Stimulated activated CD4-positive, alpha-beta T cell treated with anti-CD3 and anti-CD28 coated beads, TNF-alpha, amount 100 ng/mL, for 24 hours (primary cell): ENCODE data around the gene MPPED2.
"Not testable (repeated sequence)": the region's sequence is repeated elsewhere in the genome, so short reads cannot be mapped to it uniquely, and the experiment has no call there.

Source experiments
- DNase-seq, 3 experiments: peaks; one replicate each; pipeline ENCODE4 v3.0.0-alpha.2; 2020; ENCODE audit warnings: low read depth in 3 of 3

Gene MPPED2

DNA sequence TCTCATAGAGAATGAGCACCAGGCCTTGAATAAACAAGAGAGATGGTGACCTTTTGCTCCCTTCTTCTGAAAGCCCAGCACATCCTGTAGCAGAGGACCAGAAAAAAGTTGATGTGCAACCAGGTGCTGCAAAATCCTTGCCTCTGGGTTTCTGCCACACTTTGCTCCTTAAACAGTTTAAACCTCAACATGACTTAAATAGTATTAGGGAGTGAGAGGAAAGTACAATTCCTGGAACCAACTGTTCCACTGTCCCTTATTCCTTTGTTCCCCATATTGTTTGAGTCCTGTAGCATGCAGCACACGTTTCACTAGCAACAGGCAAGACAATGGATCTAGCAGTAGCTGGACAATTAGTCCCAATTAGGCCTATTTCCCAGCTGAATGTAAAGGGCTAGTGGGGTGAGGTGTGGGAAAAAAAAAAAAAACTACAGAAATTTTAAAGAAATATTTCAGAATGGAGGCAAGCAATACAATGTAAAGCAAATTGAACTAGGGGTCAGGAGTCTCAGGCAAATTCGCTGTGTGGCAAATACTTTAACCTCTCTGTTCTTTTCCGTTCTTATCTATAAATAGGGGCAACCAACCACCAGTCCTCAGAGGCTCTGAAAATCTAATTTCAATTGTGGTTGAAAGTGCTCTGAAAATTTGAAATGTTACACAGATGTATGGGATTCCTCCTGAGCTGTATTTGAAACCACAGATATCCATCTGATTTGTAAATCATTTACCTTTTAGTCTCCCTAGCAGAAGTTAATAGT lies 6.6 kb downstream of the MPPED2 start:
- no peak for DNase-seq

DNA sequence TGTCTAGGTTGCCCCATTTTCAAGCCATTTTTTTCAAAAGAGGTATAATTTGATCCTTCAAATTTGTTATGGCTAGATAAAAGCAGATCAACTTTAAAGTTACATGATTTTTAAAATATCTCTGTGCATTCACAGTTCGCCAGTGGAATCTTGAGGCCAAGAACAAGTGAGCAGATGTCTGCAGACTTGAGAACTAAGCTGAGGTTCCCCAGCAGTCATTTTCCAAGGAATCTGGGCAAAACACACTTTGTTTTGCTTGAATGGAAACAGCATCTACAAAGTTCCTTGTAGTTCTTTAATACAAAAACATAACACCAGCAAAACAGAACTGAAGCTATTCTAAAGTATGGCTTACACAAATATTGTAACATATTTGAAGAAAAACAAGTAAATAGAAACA lies 7.7 kb downstream of the MPPED2 start:
- no peak for DNase-seq

- no peak for DNase-seq
Observed at GRCh38 chr11:30573951-30574350, 12.2 kb downstream of the MPPED2 start.

GRCh38 chr11:30568931-30569330 lies 17.2 kb downstream of the MPPED2 start:
- DNase-seq = no peak

DNA sequence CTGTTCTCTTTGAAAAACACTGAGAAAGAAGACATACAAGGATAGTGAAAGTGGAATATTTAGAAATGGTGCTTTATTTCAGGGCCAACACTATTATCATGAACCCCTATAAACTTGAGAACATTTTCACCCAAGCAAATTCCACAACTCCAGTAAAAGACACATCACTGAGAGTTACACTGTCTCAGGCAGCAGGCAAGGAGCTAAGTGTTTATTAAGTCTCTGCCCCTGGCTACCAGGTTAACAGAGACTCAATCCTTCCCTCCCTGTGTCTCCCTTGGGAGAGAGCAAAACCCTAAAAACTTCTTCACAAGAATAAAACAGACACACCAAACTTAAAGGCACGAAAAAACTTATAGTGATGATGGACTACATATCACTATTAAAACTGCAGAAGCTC lies 18.5 kb downstream of the MPPED2 start:
- no peak for DNase-seq

GRCh38 chr11:30567120-30567519 lies 19.0 kb downstream of the MPPED2 start:
- no peak for DNase-seq

- no peak for DNase-seq
Observed at GRCh38 chr11:30566482-30566881, 19.7 kb downstream of the MPPED2 start.

GRCh38 chr11:30565027-30565426 lies 21.1 kb downstream of the MPPED2 start:
- no peak for DNase-seq

DNA sequence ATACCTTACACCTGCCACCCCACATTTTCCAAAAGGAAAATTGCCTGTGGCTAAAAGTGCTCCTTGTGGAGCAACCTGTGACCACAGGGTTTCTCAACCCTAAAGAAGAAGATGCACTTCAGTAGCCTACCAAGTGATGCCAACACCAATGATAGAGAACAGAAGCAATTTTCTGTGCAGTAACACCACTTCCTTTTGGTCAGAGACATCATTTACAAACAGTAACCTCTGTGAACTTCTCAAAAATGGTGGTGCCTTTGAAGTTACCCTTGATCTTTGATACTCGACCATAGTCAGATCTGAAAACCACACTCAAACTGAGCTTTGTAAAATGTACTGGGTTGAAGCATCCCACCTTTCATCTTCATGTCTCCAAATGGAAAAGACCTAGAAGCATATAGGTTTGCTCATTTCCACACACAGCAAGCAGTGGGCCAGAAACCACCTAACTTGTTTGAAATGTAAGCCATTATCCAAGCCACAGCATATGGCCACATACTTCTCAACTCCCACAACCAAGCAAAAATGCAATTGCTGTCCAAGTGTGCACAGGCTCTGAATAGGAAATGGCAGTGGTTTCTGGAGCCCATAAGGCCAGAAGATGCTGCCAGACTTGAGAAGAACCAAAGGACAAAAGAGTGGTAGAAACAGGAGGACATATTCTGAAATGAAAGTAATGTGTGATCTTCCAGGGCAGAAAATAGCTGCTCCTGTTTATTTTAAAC lies 24.3 kb downstream of the MPPED2 start:
- DNase-seq = no peak

DNA sequence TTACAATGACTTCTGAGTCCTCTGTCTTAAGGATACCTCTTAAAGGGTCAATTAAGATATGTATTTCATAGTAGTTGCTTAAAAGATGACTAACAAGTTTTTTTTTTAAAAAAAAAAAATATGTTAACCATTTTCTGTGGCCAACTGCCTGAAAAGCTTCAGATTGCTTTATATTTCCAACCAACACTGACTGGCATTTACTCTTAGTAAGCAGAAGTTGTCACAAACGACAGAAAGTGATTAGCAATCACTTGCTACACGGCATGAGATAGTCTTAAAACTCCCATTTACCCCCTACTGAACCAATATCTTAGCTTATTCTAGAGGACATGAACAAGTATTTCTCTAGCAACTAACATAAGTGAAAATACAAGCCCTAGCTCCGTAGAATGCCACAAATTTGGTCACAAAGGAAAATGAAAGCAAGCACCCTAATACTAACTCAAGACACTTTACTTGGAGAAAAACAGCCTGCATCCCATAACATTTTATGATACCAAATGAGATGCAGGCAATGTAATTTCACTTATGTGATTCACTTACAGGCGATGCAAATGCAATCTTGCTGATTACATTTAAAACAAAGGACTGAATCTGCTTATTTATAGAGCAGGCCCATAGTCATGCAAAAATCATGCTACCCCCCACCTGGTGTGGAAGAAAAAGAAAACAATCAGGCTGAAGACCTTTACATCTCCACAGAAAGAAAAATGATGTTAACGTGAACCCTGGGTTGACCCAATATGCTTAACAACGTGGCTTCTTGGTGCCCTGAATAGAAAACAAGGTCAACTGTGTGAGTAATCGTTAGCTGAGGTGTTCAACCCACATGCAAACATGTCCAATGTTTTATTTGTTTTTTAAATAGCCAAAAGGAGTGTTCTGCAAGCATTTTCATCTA lies 25.7 kb downstream of the MPPED2 start:
- DNase-seq = no peak

- no peak for DNase-seq
Observed at GRCh38 chr11:30559004-30559403, 27.1 kb downstream of the MPPED2 start.

DNA sequence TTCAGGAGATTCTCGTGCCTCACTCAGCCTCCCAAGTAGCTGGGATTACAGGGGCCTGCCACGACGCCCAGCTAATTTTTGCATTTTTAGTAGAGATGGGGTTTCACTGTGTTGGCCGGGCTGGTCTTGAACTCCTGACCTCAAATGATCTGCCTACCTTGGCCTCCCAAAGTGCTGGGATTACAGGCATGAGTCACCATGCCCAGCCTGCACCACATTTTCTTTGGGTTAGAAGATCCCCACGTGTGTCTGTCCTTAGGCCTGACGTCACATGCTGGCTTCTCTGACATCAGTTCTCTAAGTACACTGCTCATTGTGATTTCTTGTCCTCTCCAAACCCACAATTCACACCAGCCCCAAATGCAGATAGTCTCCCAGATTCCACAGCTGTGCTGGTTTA lies 31.6 kb downstream of the MPPED2 start:
- not testable (repeated sequence) for DNase-seq

GRCh38 chr11:30553521-30554110 lies 32.5 kb downstream of the MPPED2 start:
- DNase-seq = no peak

- DNase-seq = no peak
Observed at GRCh38 chr11:30552839-30553238, 33.3 kb downstream of the MPPED2 start.

DNA sequence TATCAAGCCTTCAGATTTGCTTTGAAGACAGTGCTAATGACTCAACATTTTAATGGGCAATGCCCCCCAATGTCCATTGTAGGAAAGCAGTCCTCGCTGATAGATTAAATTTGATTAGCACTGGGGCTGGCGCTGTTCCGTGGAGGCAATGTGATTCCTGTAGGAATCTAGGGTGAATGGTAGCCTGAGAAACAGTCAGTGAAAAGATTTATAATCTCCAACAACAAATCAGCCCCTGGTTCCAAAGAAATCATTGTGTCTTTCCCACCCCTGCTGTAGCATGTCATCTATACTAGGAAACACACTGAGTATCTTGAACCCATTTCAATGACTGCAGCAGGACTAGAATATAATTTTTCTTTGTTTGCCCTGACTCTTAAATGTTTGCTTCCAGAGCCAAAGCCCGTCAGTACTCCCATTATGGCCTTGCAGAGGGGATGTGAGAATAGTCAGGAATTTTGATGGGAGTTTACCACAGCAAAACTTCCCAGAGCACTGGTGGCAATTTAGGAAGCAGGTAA lies 36.1 kb downstream of the MPPED2 start:
- DNase-seq = no peak

- no peak for DNase-seq
Observed at GRCh38 chr11:30549565-30549964, 36.6 kb downstream of the MPPED2 start.

GRCh38 chr11:30546334-30546733 lies 39.8 kb downstream of the MPPED2 start:
- DNase-seq = no peak

GRCh38 chr11:30545507-30545906 lies 40.6 kb downstream of the MPPED2 start:
- no peak for DNase-seq

GRCh38 chr11:30543066-30543465 lies 43.1 kb downstream of the MPPED2 start:
- no peak for DNase-seq

GRCh38 chr11:30540781-30541180 lies 45.4 kb downstream of the MPPED2 start:
- DNase-seq = no peak

GRCh38 chr11:30538251-30538650 lies 47.9 kb downstream of the MPPED2 start:
- DNase-seq = no peak

DNA sequence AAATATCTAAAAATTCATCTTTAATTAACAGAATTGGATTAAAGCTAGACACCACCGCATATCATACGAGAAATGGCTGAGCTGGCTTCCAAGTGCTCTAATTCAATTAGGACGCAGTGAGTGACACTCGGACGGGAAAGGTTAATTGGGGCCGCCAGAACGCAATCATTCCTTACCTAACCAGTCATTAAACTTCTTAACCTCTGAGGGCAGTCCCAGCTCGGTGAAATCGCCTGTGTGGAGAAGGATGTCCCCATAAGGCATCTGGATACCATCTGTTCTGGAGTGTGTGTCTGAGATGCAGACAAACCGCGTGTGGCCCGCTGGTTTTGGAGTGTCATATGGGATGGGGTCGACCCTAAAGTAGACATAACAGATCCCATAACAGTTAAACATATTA lies 50.3 kb downstream of the MPPED2 start:
- no peak for DNase-seq
